AG09309 (cell line): ENCODE measurements around the gene RNMT.

Experiments
- DNase-seq: peaks from one replicate; pipeline ENCODE4 v3.0.0-alpha.2; 2010; ENCODE audit warnings: low read depth
- H3K4me3 ChIP-seq: 2 replicates; pipeline ENCODE4 v1.5.1; 2011; ENCODE audit warnings: mild to moderate bottlenecking, low read depth, low read length, moderate library complexity; ENCODE audit not compliant: control insufficient read depth
- CTCF ChIP-seq: IDR thresholded peaks from 2 replicates; pipeline ENCODE4 v1.5.1; 2011; ENCODE audit warnings: mild to moderate bottlenecking, low read depth, low read length, inconsistent platforms; ENCODE audit not compliant: insufficient read depth, control insufficient read depth; ENCODE audit errors: missing control alignments

Gene RNMT

GRCh38 chr18:13716916-13717315, 9.6 kb upstream of the RNMT start:
- no peak for TF ChIP-seq CTCF
- no peak overlapping the region for H3K4me3 ChIP-seq
- DNase-seq, result no peak

GRCh38 chr18:13720123-13720522, 6.3 kb upstream of the RNMT start:
- DNase-seq, result no peak
- H3K4me3 ChIP-seq, result no peak overlapping the region
- no peak for TF ChIP-seq CTCF

DNA sequence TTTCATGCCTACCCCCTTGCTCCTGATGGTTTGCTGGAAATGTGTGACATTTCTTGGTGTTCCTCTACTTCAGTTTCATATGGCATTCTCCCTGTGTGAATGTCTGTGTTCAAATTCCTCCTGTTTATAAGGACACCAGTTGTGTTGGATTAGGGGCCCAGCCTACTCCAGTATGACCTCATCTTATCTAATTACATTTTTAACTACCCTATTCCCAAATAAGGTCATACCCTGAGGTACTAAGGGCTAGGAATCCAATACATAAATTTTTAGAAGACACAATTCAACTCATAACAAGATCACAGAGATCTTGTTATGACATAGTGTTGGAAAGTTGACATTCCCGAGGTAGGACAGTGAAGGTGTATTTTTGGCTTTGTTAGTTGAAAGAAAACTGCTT, 5.6 kb upstream of the RNMT start:
- no peak for TF ChIP-seq CTCF
- no peak overlapping the region for H3K4me3 ChIP-seq
- DNase-seq, result no peak

GRCh38 chr18:13725566-13726231, 774 bp upstream of the RNMT start:
- DNase-seq, result no peak
- no peak for TF ChIP-seq CTCF

DNA sequence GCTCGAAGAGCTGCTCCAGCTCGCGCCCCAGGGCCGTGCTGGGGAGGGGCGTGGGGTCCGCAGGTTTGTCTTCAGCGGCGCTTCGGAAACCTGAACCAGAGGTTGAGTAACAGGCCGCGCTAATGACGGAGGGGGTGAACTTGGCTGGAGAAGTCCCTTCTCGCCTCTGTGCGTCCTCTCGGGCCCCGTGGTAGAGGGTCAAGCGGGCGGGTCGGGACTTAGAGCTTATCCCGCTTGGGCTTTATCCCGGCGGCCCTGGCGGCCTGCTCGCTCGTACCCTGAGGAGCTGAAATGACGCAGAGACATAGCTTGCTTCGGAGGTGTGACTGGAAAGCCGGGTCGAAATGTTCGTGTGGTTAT, 479 bp downstream of the RNMT start:
- peak overlapping the region; percentile 90 for H3K4me3 ChIP-seq
- no peak for DNase-seq
- TF ChIP-seq CTCF, result no peak

More at GRCh38 chr18:13725566-13726231, 774 bp upstream of the RNMT start:
- peak overlapping the region; percentile 90 for H3K4me3 ChIP-seq

- no peak for DNase-seq
- no peak for TF ChIP-seq CTCF
- H3K4me3 ChIP-seq, result no peak overlapping the region
Observed at GRCh38 chr18:13730481-13730880, 4.0 kb downstream of the RNMT start.

DNA sequence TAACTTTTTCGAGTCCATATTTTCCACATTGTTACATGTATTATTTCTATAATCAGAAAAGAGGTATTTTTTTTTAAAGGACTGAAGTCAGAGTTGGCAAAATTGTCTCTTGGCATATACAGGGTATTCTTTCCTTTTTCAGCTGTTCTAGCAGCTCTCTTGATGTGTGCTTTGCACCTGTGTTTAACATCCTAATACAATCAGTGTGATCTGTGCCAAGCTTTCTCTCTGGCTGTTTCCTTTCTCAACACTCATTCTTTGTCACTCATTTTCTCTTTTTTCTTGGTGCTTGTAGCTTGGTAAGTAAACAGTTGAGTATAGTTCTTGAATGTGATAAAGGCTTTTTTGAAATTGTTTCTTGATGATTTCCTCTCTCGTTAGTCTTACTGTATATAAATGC, 9.2 kb downstream of the RNMT start:
- no peak for TF ChIP-seq CTCF
- no peak for DNase-seq
- H3K4me3 ChIP-seq, result no peak overlapping the region
